ENCODE measurements around the gene RAB31.

RAB31 gene

DNA sequence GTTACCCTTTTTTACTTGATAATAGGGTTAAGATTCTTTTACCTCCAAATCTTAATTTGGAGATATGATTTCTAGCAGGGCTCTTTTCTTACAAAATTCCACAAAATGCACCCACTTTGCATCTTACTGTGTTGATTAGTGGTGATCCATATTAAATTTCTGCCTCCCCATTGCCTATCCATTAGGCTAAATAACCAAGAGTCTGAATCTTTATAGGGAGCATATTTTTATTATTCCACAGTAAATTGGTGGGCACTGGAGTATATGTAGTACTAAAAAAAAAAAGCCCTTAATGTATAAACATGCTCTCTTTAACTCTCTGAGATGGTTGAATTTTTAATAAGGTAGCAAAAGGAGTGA lies 169.5 kb downstream of the RAB31 start:
- TF ChIP-seq, protein P1, sequence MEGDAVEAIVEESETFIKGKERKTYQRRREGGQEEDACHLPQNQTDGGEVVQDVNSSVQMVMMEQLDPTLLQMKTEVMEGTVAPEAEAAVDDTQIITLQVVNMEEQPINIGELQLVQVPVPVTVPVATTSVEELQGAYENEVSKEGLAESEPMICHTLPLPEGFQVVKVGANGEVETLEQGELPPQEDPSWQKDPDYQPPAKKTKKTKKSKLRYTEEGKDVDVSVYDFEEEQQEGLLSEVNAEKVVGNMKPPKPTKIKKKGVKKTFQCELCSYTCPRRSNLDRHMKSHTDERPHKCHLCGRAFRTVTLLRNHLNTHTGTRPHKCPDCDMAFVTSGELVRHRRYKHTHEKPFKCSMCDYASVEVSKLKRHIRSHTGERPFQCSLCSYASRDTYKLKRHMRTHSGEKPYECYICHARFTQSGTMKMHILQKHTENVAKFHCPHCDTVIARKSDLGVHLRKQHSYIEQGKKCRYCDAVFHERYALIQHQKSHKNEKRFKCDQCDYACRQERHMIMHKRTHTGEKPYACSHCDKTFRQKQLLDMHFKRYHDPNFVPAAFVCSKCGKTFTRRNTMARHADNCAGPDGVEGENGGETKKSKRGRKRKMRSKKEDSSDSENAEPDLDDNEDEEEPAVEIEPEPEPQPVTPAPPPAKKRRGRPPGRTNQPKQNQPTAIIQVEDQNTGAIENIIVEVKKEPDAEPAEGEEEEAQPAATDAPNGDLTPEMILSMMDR (IDR thresholded peaks at IDR 0.05; ENCODE audit: control extremely low read depth, extremely low read depth, low read depth, missing control alignments), result no peak
- CTCF ChIA-PET, result interaction anchor here (1.1 kb wide), 1 partner anchor 18 kb away, joined by 3 read pairs; no protein-coding TSS in a partner anchor
- POLR2A ChIA-PET, result no interaction called here
- no peak for DNase-seq (ENCODE audit: extremely low spot score)

DNA sequence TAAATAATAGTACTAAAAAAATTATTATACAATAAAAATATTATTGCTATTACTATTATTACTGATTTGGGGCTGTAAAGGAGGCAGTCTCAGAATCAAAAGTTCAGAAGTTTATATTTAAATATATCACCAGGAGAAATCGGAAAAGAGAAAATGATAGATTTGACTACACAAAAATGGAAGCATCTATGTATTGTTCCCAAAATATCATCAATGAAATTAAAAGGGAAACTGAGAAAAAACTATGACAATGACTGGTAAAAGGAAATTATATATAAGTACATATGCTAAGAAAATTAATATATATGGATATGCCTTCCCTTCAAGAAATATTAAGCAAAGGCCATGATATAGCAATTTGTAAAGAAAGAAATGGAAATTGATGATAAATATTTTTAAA lies 170.0 kb downstream of the RAB31 start:
- TF ChIP-seq, protein P1 (IDR thresholded peaks at IDR 0.05; ENCODE audit: control extremely low read depth, extremely low read depth, low read depth, missing control alignments), result no peak
- ChIA-PET POLR2A (no interaction called here), CTCF (no interaction called here)
- no peak for DNase-seq (ENCODE audit: extremely low spot score)

- POLR2A ChIA-PET, result no interaction called here
- CTCF ChIA-PET, result no interaction called here
- TF ChIP-seq, protein P1 (IDR thresholded peaks at IDR 0.05; ENCODE audit: control extremely low read depth, extremely low read depth, low read depth, missing control alignments), result no peak
- no peak for DNase-seq (ENCODE audit: extremely low spot score)
These were observed 170.7 kb downstream of the RAB31 start for GRCh38 chr18:9878783-9879242.

- TF ChIP-seq, protein P1 (IDR thresholded peaks at IDR 0.05; ENCODE audit: control extremely low read depth, extremely low read depth, low read depth, missing control alignments), result no peak
- no peak for DNase-seq (ENCODE audit: extremely low spot score)
- ChIA-PET CTCF (no interaction called here), POLR2A (no interaction called here)
These were observed 176.0 kb downstream of the RAB31 start for GRCh38 chr18:9884090-9884489.

DNA sequence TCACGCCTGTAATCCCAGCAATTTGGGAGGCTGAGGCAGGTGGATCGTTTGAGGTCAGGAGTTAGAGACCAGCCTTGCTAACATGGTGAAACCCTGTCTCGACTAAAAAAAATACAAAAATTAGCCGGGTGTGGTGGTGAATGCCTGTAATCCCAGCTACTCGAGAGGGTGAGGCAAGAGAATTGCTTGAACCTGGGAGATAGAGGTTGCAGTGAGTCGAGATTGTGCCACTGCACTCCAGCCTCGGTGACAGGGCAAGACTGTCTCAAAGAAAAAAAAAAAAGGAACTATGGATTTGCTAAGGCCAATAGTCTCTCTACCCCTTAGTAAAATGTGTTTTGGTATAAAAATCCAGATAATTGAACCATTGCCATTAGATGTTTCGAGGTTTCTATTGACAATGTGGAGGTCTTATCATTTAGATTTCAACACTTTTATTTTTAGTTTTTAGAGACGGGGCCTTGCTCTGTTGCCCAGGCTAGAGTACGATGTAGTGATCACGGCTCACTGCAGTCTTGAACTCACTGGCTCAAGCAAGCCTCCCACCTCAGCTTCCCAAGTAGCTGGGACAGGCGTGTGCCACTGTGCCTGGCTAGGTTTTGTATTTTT lies 176.5 kb downstream of the RAB31 start:
- TF ChIP-seq, protein P1 (IDR thresholded peaks at IDR 0.05; ENCODE audit: control extremely low read depth, extremely low read depth, low read depth, missing control alignments), result no peak
- DNase-seq (ENCODE audit: extremely low spot score), result no peak
- ChIA-PET POLR2A (no interaction called here), CTCF (no interaction called here)

- ChIA-PET POLR2A (no interaction called here), CTCF (interaction anchor here (1.4 kb wide), 1 partner anchor 13 kb away, joined by 3 read pairs; no protein-coding TSS in a partner anchor)
- DNase-seq (ENCODE audit: extremely low spot score), result no peak
- TF ChIP-seq, protein P1 (IDR thresholded peaks at IDR 0.05; ENCODE audit: control extremely low read depth, extremely low read depth, low read depth, missing control alignments), result no peak
These were observed 177.3 kb downstream of the RAB31 start, which contains the start of gene TXNDC2 for GRCh38 chr18:9885170-9886004. Gene TXNDC2 (plus strand): TSS chr18:9885973. CDS start chr18:9886681, 708 bp downstream.
